T47D (cell line): ENCODE results near the gene FALEC.
"Not testable (repeated sequence)": the region's sequence is repeated elsewhere in the genome, so short reads cannot be mapped to it uniquely, and the experiment has no call there.

Experiments
- DNase-seq, 2 experiments: peaks; one replicate each; pipeline versions ENCODE4 v3.0.0 to v3.0.0-alpha.2; 2011 to 2012; ENCODE audit warnings: low read depth in 1 of 2, low spot score in 1 of 2
- JUND ChIP-seq: IDR thresholded peaks from 2 replicates; pipeline ENCODE4 v1.6.1; 2012; ENCODE audit warnings: low read depth
- in situ Hi-C: cut with HindIII; loops from 2 replicates; pipeline ENCODE4 v1.10.0; 2016; ENCODE audit warnings: low sequenced_read_pairs, low pct_unique_long_range_greater_than_20kb

FALEC gene

DNA sequence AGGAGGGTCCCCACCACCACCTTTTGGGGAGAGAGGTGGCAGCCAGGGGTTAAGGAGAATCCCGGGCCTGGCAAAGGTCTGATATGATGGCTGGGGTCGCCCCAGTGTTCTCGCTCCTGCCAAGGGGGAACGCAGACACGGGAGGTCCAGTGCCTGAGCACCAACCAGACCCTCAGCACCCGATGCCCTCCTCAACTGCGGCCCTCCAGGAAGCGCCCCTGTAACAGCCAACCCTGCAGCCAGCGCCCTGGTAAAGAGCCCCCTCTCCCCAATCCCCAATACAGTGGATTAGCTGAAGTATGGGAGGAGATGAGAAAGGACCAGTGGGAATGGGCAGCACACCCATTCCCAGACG, 44.1 kb downstream of the FALEC start:
- in situ Hi-C loops = no loop called here
- no peak for TF ChIP-seq JUND
- no peak for DNase-seq

- in situ Hi-C loops = no loop called here
- TF ChIP-seq JUND = no peak
Observed at GRCh38 chr1:150560011-150560438, 44.5 kb downstream of the FALEC start.

GRCh38 chr1:150560576-150561253, 45.2 kb downstream of the FALEC start:
- in situ Hi-C loops = no loop called here
- no peak for TF ChIP-seq JUND
- peak; percentile 81 to 95 for DNase-seq

More at GRCh38 chr1:150560011-150560438, 44.5 kb downstream of the FALEC start:
- DNase-seq = peak; percentile 87 to 90

DNA sequence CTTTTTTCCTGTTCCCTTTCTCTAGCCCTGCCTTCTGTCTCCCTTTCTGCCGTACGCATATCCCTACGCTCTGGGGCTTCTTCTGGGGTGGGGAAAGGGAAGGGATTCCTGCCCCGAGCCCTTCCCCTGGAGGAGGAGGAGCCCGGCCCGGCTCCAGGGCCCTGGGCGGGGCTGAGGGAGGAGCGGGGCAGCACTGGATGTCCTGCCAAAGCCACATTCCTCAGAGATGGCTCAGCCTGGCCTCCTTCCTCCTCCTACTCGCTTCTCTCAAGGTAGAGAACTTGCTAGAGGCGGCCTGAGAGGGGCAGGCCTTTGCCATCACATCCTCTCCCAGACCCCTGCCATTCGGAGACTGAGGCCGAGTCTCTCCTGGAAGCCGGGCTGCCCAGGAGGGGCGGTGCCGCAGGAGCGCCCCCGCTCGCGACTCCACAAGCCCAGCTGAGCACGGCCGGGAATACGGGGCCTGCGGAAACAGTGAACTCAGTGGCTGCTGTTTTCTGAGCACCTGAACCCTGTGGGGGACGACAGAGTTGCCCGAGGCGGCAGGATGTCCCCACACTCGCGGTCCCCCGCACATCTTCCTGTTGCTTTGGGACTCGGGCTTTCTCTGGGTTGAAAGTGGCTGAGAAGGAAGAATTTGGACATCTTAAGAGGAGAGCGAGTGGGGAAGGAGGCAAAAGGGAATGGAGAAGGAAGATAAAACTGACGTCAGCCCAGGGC, 45.9 kb downstream of the FALEC start:
- TF ChIP-seq JUND = no peak; the same call in none of the 2 replicates
- in situ Hi-C loops = no loop called here
- peak; percentile 87 to 99 for DNase-seq

- DNase-seq = peak; percentile 74 to 97
- in situ Hi-C loops = no loop called here
- TF ChIP-seq JUND = 0 out of 2 replicates have a peak, but pooled peaks have one; percentile 9
Observed at GRCh38 chr1:150561974-150562445, 46.5 kb downstream of the FALEC start.

- in situ Hi-C loops = no loop called here
- DNase-seq = no peak
- TF ChIP-seq JUND = no peak
Observed at GRCh38 chr1:150562446-150563339, 47.1 kb downstream of the FALEC start.

DNA sequence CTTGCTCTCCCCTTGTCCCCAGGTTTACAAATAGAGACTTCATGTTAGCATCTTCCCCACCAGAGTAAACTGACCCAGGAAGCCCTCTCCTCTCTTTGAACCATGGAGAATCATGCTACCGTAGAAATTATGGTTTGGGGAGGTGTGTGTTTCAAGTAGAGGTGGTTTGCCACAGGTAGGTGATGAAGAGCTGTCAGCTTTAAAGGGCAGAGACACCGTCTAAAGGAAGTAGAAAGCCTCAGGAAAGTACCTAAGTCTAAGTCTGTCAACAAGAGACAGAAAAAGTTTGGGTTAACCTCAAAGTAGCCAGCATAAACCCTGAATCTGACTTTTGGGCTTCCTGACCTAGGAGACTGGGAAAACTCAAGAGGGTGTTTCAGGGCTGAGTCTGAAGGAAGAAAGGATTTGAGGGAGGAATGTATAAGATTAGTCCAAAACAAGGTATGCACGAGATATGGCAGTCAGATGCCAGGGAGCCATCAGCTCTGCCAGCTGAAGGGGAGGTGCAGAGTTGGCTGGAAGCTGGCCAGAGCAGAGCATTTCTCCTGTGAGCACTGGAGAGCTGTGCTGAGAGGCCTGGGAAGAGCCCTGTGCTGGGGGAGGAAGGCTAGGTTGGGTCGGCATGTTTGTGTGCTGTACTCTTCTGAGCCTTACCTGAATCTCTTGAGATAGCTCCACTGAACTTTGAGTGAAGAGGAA, 47.9 kb downstream of the FALEC start:
- peak in 1 of 2 experiments; percentile 83 for DNase-seq
- in situ Hi-C loops = no loop called here

DNA sequence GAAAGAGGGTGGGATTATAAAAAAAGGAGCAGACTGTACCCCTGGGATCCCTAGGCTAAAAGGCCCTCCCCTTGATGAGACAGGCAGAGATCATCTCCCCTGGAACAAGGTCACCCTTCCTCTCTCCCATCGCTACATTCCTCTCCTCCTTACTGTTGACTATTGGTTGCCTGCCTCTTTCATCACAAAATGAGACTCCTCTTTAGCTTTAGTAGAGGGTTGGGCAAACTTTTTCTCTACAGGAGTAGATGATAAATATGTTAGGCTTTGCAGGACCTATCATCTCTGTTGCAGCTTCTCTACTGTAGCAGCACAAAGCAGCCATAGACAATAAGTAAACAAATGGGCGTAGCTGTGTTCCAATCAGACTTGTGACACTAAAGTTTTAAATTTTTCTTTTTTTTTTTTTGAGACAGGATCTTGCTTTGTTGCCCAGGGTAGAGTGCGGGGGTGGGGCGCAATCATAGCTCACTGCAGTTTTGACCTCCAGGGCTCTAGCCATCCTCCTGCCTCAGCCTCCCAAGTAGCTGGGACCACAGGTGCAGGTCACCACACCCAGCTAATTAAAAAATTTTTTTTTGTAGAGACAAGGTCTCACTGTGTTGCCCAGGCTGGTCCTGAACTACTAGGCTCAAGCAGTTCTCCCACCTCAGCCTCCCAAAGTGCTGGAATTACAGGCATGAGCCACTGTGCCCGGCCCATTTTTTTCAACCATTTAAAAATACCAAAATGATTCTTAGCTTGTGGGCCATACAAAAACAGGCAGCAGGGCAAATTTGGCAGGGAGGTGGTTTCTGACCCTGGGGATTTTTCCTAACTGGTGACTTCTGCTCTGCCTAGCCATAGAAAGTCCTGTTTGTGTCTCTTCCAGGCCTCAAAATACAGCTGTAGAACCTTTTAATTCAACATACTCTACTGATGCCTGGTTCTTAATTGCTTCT, 48.8 kb downstream of the FALEC start:
- DNase-seq = no peak
- no peak for TF ChIP-seq JUND
- in situ Hi-C loops = no loop called here

More for the DNA sequence above, 47.9 kb downstream of the FALEC start:
- no peak for TF ChIP-seq JUND

DNA sequence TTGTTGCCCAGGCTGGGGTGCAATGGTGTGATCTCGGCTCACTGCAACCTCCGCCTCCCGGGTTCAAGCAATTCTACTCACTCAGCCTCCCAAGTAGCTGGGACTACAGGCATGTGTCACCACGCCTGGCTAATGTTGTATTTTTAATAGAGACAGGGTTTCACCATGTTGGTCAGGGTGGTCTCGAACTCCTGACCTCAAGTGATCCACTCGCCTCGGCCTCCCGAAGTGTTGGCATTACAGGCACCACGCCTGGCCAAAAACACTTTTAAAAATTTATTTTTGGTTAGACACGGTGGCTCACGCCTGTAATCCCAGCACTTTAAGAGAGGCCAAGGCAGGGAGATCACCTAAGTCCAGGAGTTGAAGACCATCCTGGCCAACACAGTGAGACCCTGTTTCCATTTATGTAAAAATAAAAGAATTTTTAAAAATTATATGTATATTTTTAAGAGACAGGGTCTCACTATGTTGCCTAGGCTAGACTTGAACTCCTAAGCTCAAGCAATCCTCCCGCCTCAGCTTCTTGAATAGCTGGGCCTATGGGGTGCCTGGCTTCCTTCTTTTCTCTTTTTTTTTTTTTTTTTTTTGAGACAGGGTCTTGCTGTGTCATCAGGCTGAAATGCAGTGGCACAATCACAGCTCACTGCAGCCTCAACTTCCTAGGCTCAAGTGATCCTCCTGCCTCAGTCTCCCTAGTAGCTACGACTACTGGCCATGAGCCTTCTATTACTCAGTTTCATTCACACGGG, 49.9 kb downstream of the FALEC start:
- in situ Hi-C loops, DNase-seq: not testable (repeated sequence)

GRCh38 chr1:150566589-150567340, 51.2 kb downstream of the FALEC start:
- DNase-seq = no peak
- in situ Hi-C loops = no loop called here
- TF ChIP-seq JUND = no peak
